HCT116 (cell line): ENCODE measurements around the gene BDNF. TPM values are rescaled to one million over a fixed set of nuclear protein-coding genes. Genes with fewer than 3 reads are reported as not detected.

Experiments
- ATAC-seq: fragments of 200-7000 bp; cut with Tn5 transposase; 2 replicates; pipeline ENCODE4 v1.9.1; 2020; ENCODE audit warnings: mild to moderate bottlenecking, moderate library complexity
- BruUV-seq: library from RNA; stranded (reverse); fragments of 400-500 nt; replicated peaks from 2 replicates; lab custom pipeline; 2021; lab: Mats Ljungman, UMichigan
- CTCF ChIA-PET: fragments of 300-600 bp; sonication (Branson Sonifier 250); formaldehyde crosslinking; loops from one replicate; lab custom pipeline; 2021; ENCODE audit warnings: antibody characterized with exemption; lab: Charles Lee
- POLR2A ChIA-PET: fragments of 300-600, 350-600 bp; sonication (Branson Sonifier 250); formaldehyde crosslinking; loops from one replicate; lab custom pipeline; 2021; ENCODE audit warnings: antibody characterized with exemption; lab: Charles Lee
- RAD21 ChIA-PET, 2 experiments: fragments of 300-600 bp; sonication (Branson Sonifier 250); formaldehyde crosslinking; loops; one replicate each; lab custom pipeline; 2023; ENCODE audit warnings: low total read pairs in 2 of 2; ENCODE audit not compliant: uncharacterized antibody in 2 of 2, unreplicated experiment in 2 of 2, low non-redundant PET in 1 of 2; lab: Charles Lee
- DNase-seq: peaks from one replicate; pipeline ENCODE4 v3.0.0-alpha.2; 2010; ENCODE audit warnings: low read depth, low spot score
- H2AFZ ChIP-seq: fragments of 200-600 bp; shearing (Covaris generic), sonication (generic); 2 replicates; pipeline ENCODE4 v1.6.1; 2017; ENCODE audit warnings: low read depth, mixed run types, mixed read lengths, antibody characterized with exemption, low read length; ENCODE audit not compliant: poor library complexity, severe bottlenecking
- H3K27ac ChIP-seq: 2 replicates; pipeline ENCODE4 v1.5.1; 2012; ENCODE audit warnings: low read depth, low read length
- H3K27me3 ChIP-seq: fragments of 200-600 bp; sonication (generic); 2 replicates; pipeline ENCODE4 v1.6.1; 2016; ENCODE audit warnings: mixed run types, low read length, mixed read lengths; ENCODE audit not compliant: insufficient read depth
- H3K36me3 ChIP-seq, 2 experiments: fragments of 200-500 bp in 1 of 2; fragments of 200-600 bp in 1 of 2; sonication (Bioruptor generic) in 1 of 2; sonication (generic) in 1 of 2; 2 replicates each; pipeline versions ENCODE4 v1.5.1 to v1.6.1; 2014 to 2016; ENCODE audit warnings: low read length in 2 of 2, inconsistent platforms in 1 of 2, mixed read lengths in 1 of 2, mixed run types in 1 of 2; ENCODE audit not compliant: insufficient read depth in 2 of 2, control insufficient read depth in 1 of 2
- H3K4me1 ChIP-seq, 2 experiments: fragments of 200-600 bp in 1 of 2; sonication (generic) in 1 of 2; 2 replicates each; pipeline versions ENCODE4 v1.5.1 to v1.6.1; 2012 to 2017; ENCODE audit warnings: low read length in 2 of 2, inconsistent platforms in 1 of 2, mild to moderate bottlenecking in 1 of 2, mixed read lengths in 1 of 2, mixed run types in 1 of 2, moderate library complexity in 1 of 2; ENCODE audit not compliant: insufficient read depth in 2 of 2, control insufficient read depth in 1 of 2
- H3K4me2 ChIP-seq: fragments of 200-600 bp; sonication (generic); 2 replicates; pipeline ENCODE4 v1.6.1; 2017; ENCODE audit warnings: mixed run types, low read length, mixed read lengths
- H3K4me3 ChIP-seq, 2 experiments: fragments of 200-600 bp in 1 of 2; sonication (generic) in 1 of 2; replicated peaks in 1 of 2; 2 replicates each; pipeline ENCODE4 v1.5.1; 2011 to 2016; ENCODE audit warnings: low read length in 2 of 2, control low read depth in 1 of 2, low read depth in 1 of 2, mild to moderate bottlenecking in 1 of 2, mixed read lengths in 1 of 2, mixed run types in 1 of 2
- H3K79me2 ChIP-seq: fragments of 200-600 bp; sonication (generic); 2 replicates; pipeline ENCODE4 v1.6.1; 2017; ENCODE audit warnings: mild to moderate bottlenecking, mixed run types, low read length, moderate library complexity, mixed read lengths; ENCODE audit not compliant: insufficient read depth
- H3K9ac ChIP-seq: fragments of 200-600 bp; sonication (generic); 2 replicates; pipeline ENCODE4 v1.6.1; 2016; ENCODE audit warnings: low read length, mixed read lengths
- H3K9me2 ChIP-seq: fragments of 200-600 bp; sonication (generic), shearing (Covaris generic); 2 replicates; pipeline ENCODE4 v1.6.1; 2017; ENCODE audit warnings: mixed run types, mild to moderate bottlenecking, moderate library complexity; ENCODE audit not compliant: insufficient read depth
- H3K9me3 ChIP-seq, 2 experiments: fragments of 200-500 bp in 1 of 2; fragments of 200-600 bp in 1 of 2; sonication (Bioruptor generic) in 1 of 2; sonication (generic) in 1 of 2; 2 replicates each; pipeline ENCODE4 v1.6.1; 2014 to 2017; ENCODE audit warnings: low read length in 2 of 2, mixed read lengths in 2 of 2, inconsistent platforms in 1 of 2, low read depth in 1 of 2, mild to moderate bottlenecking in 1 of 2, mixed run types in 1 of 2, moderate library complexity in 1 of 2; ENCODE audit not compliant: control insufficient read depth in 1 of 2, insufficient read depth in 1 of 2
- H4K20me1 ChIP-seq: fragments of 200-600 bp; sonication (generic), shearing (Covaris generic); 2 replicates; pipeline ENCODE4 v1.6.1; 2017; ENCODE audit warnings: mixed run types, mild to moderate bottlenecking, moderate library complexity; ENCODE audit not compliant: insufficient read depth
- CTCF ChIP-seq, 3 experiments: fragments of 200-600 bp in 1 of 3; sonication (generic) in 1 of 3; IDR thresholded peaks in 2 of 3; conservative IDR thresholded peaks in 1 of 3; 2 replicates each; pipeline ENCODE4 v1.5.1; 2012 to 2017; ENCODE audit warnings: low read depth in 2 of 3, low read length in 2 of 3, antibody characterized with exemption in 1 of 3, borderline replicate concordance in 1 of 3, control low read depth in 1 of 3, mild to moderate bottlenecking in 1 of 3, mixed read lengths in 1 of 3, mixed run types in 1 of 3, moderate library complexity in 1 of 3; ENCODE audit not compliant: insufficient read depth in 1 of 3
- REST ChIP-seq: IDR thresholded peaks from 2 replicates; pipeline ENCODE4 v1.6.1; 2012; ENCODE audit warnings: low read depth
- intact Hi-C: fragments of 100-400 bp; cut with micrococcal nuclease; formaldehyde crosslinking; loops from 2 replicates; pipeline ENCODE4 v1.10.0; 2022
- total RNA-seq: library from RNA; stranded (reverse); gene quantifications from one replicate; pipeline ENCODE4 v1.2.1, GENCODE V29; 2021; ENCODE audit not compliant: unreplicated experiment

BDNF gene
- total RNA-seq, 1 experiment from 2014 or later: 22.0 TPM

GRCh38 chr11:27720277-27720830 is 20.1 kb upstream of the BDNF start:
- Histone ChIP-seq H3K9me2 (no peaks in the 10 kb centered on the region), H3K4me1 (peaks cover 18 to 28% of the 10 kb centered on the region in 2 experiments; a peak in 3 of 4 replicates), H3K36me3 (no peaks in the 10 kb centered on the region), H3K9ac (no peak overlapping the region), H3K27me3 (no peaks in the 10 kb centered on the region), H3K4me3 (no peak overlapping the region), H4K20me1 (no peaks in the 10 kb centered on the region), H3K79me2 (no peaks in the 10 kb centered on the region), H3K27ac (no peak overlapping the region), H3K4me2 (no peak overlapping the region), H2AFZ (no peak overlapping the region), H3K9me3 (no peaks in the 10 kb centered on the region)
- DNase-seq (no peak), ATAC-seq (no peak)
- TF ChIP-seq REST: peak; percentile 83
- no peak for TF ChIP-seq CTCF (IDR thresholded peaks at IDR 0.05 in 2 of 3, conservative IDR thresholded peaks at IDR 0.05 in 1 of 3; ENCODE audit: borderline replicate concordance in 1 of 3, insufficient read depth in 1 of 3, low read depth in 2 of 3, low read length in 2 of 3)
- intact Hi-C loops: no loop called here
- ChIA-PET CTCF (no interaction called here), POLR2A (no interaction called here), RAD21 (no interaction called here)
- no TSS peak for BruUV-seq
